ENCODE measurements around the gene IQGAP3.

Gene IQGAP3

DNA sequence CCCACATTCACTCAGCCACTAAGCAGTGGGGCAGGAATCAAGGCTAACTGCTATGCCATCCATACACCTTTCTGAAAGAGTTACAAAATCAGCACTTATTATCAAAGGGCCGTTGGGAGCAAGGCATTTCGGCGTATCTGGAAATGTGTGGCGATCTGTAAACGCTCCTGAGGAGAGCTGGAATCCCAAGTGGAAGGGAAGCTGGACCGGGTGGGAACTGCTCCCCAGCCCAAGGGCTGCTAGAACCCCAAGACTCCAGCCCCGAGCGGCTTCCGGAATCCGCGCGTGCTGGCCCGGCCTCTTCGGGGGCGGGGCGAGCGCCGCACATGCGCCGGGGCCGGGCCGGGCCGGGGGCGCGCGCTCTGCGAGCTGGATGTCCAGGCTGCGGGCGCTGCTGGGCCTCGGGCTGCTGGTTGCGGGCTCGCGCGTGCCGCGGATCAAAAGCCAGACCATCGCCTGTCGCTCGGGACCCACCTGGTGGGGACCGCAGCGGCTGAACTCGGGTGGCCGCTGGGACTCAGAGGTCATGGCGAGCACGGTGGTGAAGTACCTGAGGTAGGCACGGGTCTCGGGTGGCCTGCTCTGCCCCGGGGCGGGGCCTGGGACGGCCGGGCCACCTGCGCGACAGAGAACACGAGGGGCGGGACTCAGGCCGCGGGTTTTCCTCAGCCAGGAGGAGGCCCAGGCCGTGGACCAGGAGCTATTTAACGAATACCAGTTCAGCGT is 19.2 kb upstream of the IQGAP3 start, which contains the start of gene NAXE:
Gene NAXE, plus strand, starts transcription at position 345 of the 726 bp plus-strand sequence. Its CDS starts 29 bp downstream, at position 374.
- peak within 1 kb of the TSS; percentile 95 for H2AFZ ChIP-seq (ENCODE audit: low read depth, low read length)

DNA sequence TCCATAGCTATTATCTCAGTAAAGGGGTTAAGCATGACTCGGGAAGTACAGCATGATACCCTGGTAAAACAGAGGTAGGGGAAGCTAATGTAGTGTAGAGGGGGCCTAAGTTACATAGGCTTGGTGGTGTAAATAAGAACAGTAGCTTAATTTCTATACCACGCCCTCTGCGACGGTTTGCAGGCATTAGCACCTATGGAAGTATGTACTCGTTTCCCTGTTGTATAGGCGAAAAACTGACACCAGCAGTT is 18.7 kb upstream of the IQGAP3 start:
- no peak overlapping the region for H3K23ac ChIP-seq (ENCODE audit: low read length in 2 of 2)
- H3K79me1 ChIP-seq (replicated peaks; ENCODE audit: low read length, poor library complexity, severe bottlenecking): peaks cover 17% of the 10 kb centered on the region
- peak overlapping the region; percentile 30 for H4K8ac ChIP-seq (ENCODE audit: low read length)
- H4K91ac ChIP-seq (ENCODE audit: low read length): no peak overlapping the region
- H2BK15ac ChIP-seq (ENCODE audit: low read depth, poor library complexity, severe bottlenecking): no peak overlapping the region
- peak overlapping the region; percentile 14 to 61 for H3K18ac ChIP-seq (ENCODE audit: low read depth in 1 of 2, low read length in 2 of 2)
- peak overlapping the region in 1 of 2 experiments; percentile 82 for H3K4me3 ChIP-seq (ENCODE audit: insufficient read depth in 1 of 2, low read depth in 1 of 2, low read length in 2 of 2)
- peaks cover 0 to 7% of the 10 kb centered on the region in 2 experiments for H3K27me3 ChIP-seq (ENCODE audit: control insufficient read depth in 1 of 2, insufficient read depth in 1 of 2, low read length in 2 of 2)
- no peak for DNase-seq
- H2AK5ac ChIP-seq (ENCODE audit: low read length, severe bottlenecking): no peak overlapping the region
- peaks cover 28 to 37% of the 10 kb centered on the region in 2 experiments for H3K36me3 ChIP-seq (ENCODE audit: control insufficient read depth in 1 of 2, insufficient read depth in 2 of 2, low read depth in 1 of 2, low read length in 2 of 2)
- H2BK12ac ChIP-seq (ENCODE audit: low read length in 2 of 2): no peak overlapping the region
- H2BK120ac ChIP-seq (ENCODE audit: low read depth, low read length): no peak overlapping the region
- H3K9ac ChIP-seq (ENCODE audit: low read length): peak overlapping the region; percentile 88
- no peak overlapping the region for H3K4ac ChIP-seq (ENCODE audit: low read depth in 1 of 2, low read length in 2 of 2)
- H3K4me2 ChIP-seq (ENCODE audit: low read length, poor library complexity, severe bottlenecking): peak overlapping the region; percentile 52
- H3K4me1 ChIP-seq (ENCODE audit: control insufficient read depth, insufficient read depth, low read depth, low read length): peaks cover 10% of the 10 kb centered on the region
- 31% methylated on average over 6 of the region's 6 CpGs for WGBS
- no peak overlapping the region for H3K14ac ChIP-seq (ENCODE audit: low read length in 2 of 2)
- no peak overlapping the region for H2BK5ac ChIP-seq (ENCODE audit: low read depth, low read length, poor library complexity, severe bottlenecking)
- H3K9me3 ChIP-seq (ENCODE audit: control insufficient read depth, low read length): no peaks in the 10 kb centered on the region
- peak overlapping the region; percentile 46 for H2AFZ ChIP-seq (ENCODE audit: low read depth, low read length)
- H3K27ac ChIP-seq (ENCODE audit: low read length, poor library complexity, severe bottlenecking): peak overlapping the region; percentile 52

More for the DNA sequence above, 19.2 kb upstream of the IQGAP3 start, which contains the start of gene NAXE:
- Histone ChIP-seq H3K27me3 (ENCODE audit: control insufficient read depth in 1 of 2, insufficient read depth in 1 of 2, low read length in 2 of 2) (peaks cover 0 to 2% of the 10 kb centered on the region in 2 experiments), H2BK5ac (ENCODE audit: low read depth, low read length, poor library complexity, severe bottlenecking) (no peak within 1 kb of the TSS), H3K18ac (ENCODE audit: low read depth in 1 of 2, low read length in 2 of 2) (peak within 1 kb of the TSS; percentile 61 to 80), H2BK15ac (ENCODE audit: low read depth, poor library complexity, severe bottlenecking) (no peak within 1 kb of the TSS), H2BK120ac (ENCODE audit: low read depth, low read length) (peak within 1 kb of the TSS; percentile 57), H4K91ac (ENCODE audit: low read length) (peak within 1 kb of the TSS; percentile 54), H3K14ac (ENCODE audit: low read length in 2 of 2) (peak within 1 kb of the TSS in 1 of 2 experiments; percentile 84), H3K4me3 (ENCODE audit: insufficient read depth in 1 of 2, low read depth in 1 of 2, low read length in 2 of 2) (peak within 1 kb of the TSS; percentile 76 to 82), H3K27ac (ENCODE audit: low read length, poor library complexity, severe bottlenecking) (peak within 1 kb of the TSS; percentile 52), H3K4me1 (ENCODE audit: control insufficient read depth, insufficient read depth, low read depth, low read length) (peaks cover 10% of the 10 kb centered on the region), H3K4ac (ENCODE audit: low read depth in 1 of 2, low read length in 2 of 2) (peak within 1 kb of the TSS; percentile 1 to 60), H2BK12ac (ENCODE audit: low read length in 2 of 2) (peak within 1 kb of the TSS in 1 of 2 experiments; percentile 25), H3K23ac (ENCODE audit: low read length in 2 of 2) (no peak within 1 kb of the TSS), H3K36me3 (ENCODE audit: control insufficient read depth in 1 of 2, insufficient read depth in 2 of 2, low read depth in 1 of 2, low read length in 2 of 2) (peaks cover 33 to 42% of the 10 kb centered on the region in 2 experiments), H4K8ac (ENCODE audit: low read length) (peak within 1 kb of the TSS; percentile 87), H3K9ac (ENCODE audit: low read length) (peak within 1 kb of the TSS; percentile 88), H3K9me3 (ENCODE audit: control insufficient read depth, low read length) (no peaks in the 10 kb centered on the region), H2AK5ac (ENCODE audit: low read length, severe bottlenecking) (peak within 1 kb of the TSS; percentile 21), H3K4me2 (ENCODE audit: low read length, poor library complexity, severe bottlenecking) (peak within 1 kb of the TSS; percentile 52), H3K79me1 (replicated peaks; ENCODE audit: low read length, poor library complexity, severe bottlenecking) (peaks cover 20% of the 10 kb centered on the region)
- WGBS: under 1% methylated on average over 59 of the region's 60 CpGs
- peak; percentile 65 for DNase-seq

DNA sequence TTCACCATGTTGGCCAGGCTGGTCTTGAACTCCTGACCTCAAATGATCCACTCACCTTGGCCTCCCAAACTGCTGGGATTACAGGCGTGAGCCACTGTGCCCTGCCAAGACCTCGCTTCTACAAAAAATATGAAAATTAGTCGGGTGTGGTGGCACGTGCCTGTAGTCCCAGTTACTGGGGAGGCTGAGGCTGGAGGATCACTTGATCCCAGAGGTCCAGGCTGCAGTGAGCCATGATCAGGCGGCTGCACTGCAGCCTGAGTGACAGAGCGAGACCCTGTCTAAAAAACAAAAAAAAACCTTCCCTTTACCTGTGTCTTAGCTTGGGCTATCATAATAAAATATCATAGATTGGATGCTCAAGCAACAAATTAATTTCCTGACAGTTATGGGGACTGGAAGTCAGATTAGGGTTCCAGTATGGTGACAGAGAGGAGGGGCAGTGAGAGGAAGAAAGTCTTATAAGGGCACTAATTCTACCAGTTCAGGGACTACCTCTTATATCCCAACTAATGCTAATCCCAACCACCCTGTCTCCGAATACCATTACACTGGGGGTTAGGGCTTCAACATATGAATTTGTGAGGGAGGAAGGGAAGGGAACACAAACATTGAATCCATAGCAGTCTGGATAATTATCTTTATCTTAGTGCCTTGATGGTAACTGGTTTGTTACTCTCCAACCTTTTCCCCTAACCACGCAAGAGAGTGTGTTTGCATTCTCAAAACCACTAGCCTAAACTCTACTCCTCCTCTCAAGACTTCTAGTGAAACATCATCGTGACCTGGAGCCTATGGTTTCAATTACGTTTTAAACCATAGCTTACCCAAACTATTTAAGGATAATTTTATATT is 18.2 kb upstream of the IQGAP3 start:
- no peak overlapping the region for H2BK12ac ChIP-seq (ENCODE audit: low read length in 2 of 2)

DNA sequence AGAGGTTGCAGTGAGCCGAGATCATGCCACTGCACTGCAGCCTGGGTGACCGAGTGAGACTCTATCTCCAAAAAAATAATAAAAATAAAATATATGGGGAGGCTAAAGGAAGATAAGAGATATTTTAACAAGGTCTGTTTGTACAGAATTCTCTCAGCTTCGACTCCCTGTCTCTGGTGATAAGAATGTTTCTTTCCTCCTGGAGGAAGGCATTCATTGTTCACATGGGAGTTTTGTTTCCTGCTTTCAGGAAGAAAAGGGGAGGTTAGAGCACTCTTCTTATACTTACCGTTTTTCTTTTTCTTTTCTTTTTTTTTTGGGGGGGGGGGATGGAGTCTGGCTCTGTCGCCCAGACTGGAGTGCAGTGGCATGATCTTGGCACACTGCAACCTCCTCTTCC is 17.2 kb upstream of the IQGAP3 start:
- H4K8ac ChIP-seq (ENCODE audit: low read length): no peak overlapping the region
- H3K79me1 ChIP-seq (replicated peaks; ENCODE audit: low read length, poor library complexity, severe bottlenecking): peaks cover 17% of the 10 kb centered on the region
- H2AK5ac ChIP-seq (ENCODE audit: low read length, severe bottlenecking): no peak overlapping the region
- H3K4me1 ChIP-seq (ENCODE audit: control insufficient read depth, insufficient read depth, low read depth, low read length): peaks cover 12% of the 10 kb centered on the region
- no peak overlapping the region for H2BK12ac ChIP-seq (ENCODE audit: low read length in 2 of 2)
- WGBS: 90% methylated on average over 1 of the region's 5 CpGs
- no peak overlapping the region for H3K4me2 ChIP-seq (ENCODE audit: low read length, poor library complexity, severe bottlenecking)
- H2AFZ ChIP-seq (ENCODE audit: low read depth, low read length): no peak overlapping the region
- no peaks in the 10 kb centered on the region for H3K9me3 ChIP-seq (ENCODE audit: control insufficient read depth, low read length)
- no peak overlapping the region for H3K4ac ChIP-seq (ENCODE audit: low read depth in 1 of 2, low read length in 2 of 2)
- peaks cover 11 to 22% of the 10 kb centered on the region in 2 experiments for H3K27me3 ChIP-seq (ENCODE audit: control insufficient read depth in 1 of 2, insufficient read depth in 1 of 2, low read length in 2 of 2)
- H3K18ac ChIP-seq (ENCODE audit: low read depth in 1 of 2, low read length in 2 of 2): no peak overlapping the region
- DNase-seq: no peak
- peaks cover 13 to 21% of the 10 kb centered on the region in 2 experiments for H3K36me3 ChIP-seq (ENCODE audit: control insufficient read depth in 1 of 2, insufficient read depth in 2 of 2, low read depth in 1 of 2, low read length in 2 of 2)
- no peak overlapping the region for H2BK5ac ChIP-seq (ENCODE audit: low read depth, low read length, poor library complexity, severe bottlenecking)
- no peak overlapping the region for H2BK15ac ChIP-seq (ENCODE audit: low read depth, poor library complexity, severe bottlenecking)
- H3K14ac ChIP-seq (ENCODE audit: low read length in 2 of 2): no peak overlapping the region
- no peak overlapping the region for H2BK120ac ChIP-seq (ENCODE audit: low read depth, low read length)
- H3K27ac ChIP-seq (ENCODE audit: low read length, poor library complexity, severe bottlenecking): no peak overlapping the region
- no peak overlapping the region for H3K9ac ChIP-seq (ENCODE audit: low read length)
- H3K23ac ChIP-seq (ENCODE audit: low read length in 2 of 2): no peak overlapping the region
- no peak overlapping the region for H4K91ac ChIP-seq (ENCODE audit: low read length)
- H3K4me3 ChIP-seq (ENCODE audit: insufficient read depth in 1 of 2, low read depth in 1 of 2, low read length in 2 of 2): no peak overlapping the region

More for the DNA sequence above, 18.2 kb upstream of the IQGAP3 start:
- Histone ChIP-seq H3K4ac (ENCODE audit: low read depth in 1 of 2, low read length in 2 of 2) (no peak overlapping the region), H3K4me1 (ENCODE audit: control insufficient read depth, insufficient read depth, low read depth, low read length) (peaks cover 10% of the 10 kb centered on the region), H3K79me1 (replicated peaks; ENCODE audit: low read length, poor library complexity, severe bottlenecking) (peaks cover 17% of the 10 kb centered on the region), H4K8ac (ENCODE audit: low read length) (no peak overlapping the region), H3K4me3 (ENCODE audit: insufficient read depth in 1 of 2, low read depth in 1 of 2, low read length in 2 of 2) (peak overlapping the region in 1 of 2 experiments; percentile 82), H3K14ac (ENCODE audit: low read length in 2 of 2) (no peak overlapping the region), H3K4me2 (ENCODE audit: low read length, poor library complexity, severe bottlenecking) (no peak overlapping the region), H3K23ac (ENCODE audit: low read length in 2 of 2) (no peak overlapping the region), H2BK120ac (ENCODE audit: low read depth, low read length) (no peak overlapping the region), H3K9ac (ENCODE audit: low read length) (peak overlapping the region; percentile 88), H2AFZ (ENCODE audit: low read depth, low read length) (no peak overlapping the region), H2AK5ac (ENCODE audit: low read length, severe bottlenecking) (no peak overlapping the region), H3K18ac (ENCODE audit: low read depth in 1 of 2, low read length in 2 of 2) (no peak overlapping the region), H2BK15ac (ENCODE audit: low read depth, poor library complexity, severe bottlenecking) (no peak overlapping the region), H3K27me3 (ENCODE audit: control insufficient read depth in 1 of 2, insufficient read depth in 1 of 2, low read length in 2 of 2) (peaks cover 3 to 12% of the 10 kb centered on the region in 2 experiments), H3K9me3 (ENCODE audit: control insufficient read depth, low read length) (no peaks in the 10 kb centered on the region), H4K91ac (ENCODE audit: low read length) (no peak overlapping the region), H3K27ac (ENCODE audit: low read length, poor library complexity, severe bottlenecking) (no peak overlapping the region), H3K36me3 (ENCODE audit: control insufficient read depth in 1 of 2, insufficient read depth in 2 of 2, low read depth in 1 of 2, low read length in 2 of 2) (peaks cover 22 to 31% of the 10 kb centered on the region in 2 experiments), H2BK5ac (ENCODE audit: low read depth, low read length, poor library complexity, severe bottlenecking) (no peak overlapping the region)
- WGBS: 92% methylated on average over 5 of the region's 10 CpGs
- no peak for DNase-seq

Measured in mesenchymal stem cell (in vitro differentiated cells and primary cell).